Thoracic aorta (tissue), 2 donors: ENCODE results near the gene TMEM198. TPM values are rescaled to one million over a fixed set of nuclear protein-coding genes. Genes with fewer than 3 reads are reported as not detected.
A peak's percentile ranks its signal among the peaks of the same experiment; 100 is the strongest.

Experiments
- ATAC-seq: fragments of 150-250 bp; one replicate; pipeline ENCODE4 v1.8.0; 2017; ENCODE audit warnings: low read depth; ENCODE audit not compliant: insufficient number of reproducible peaks, low FRiP score
- DNase-seq: peaks from one replicate; pipeline ENCODE4 v3.0.0-alpha.2; 2020; ENCODE audit warnings: low spot score
- H3K27ac ChIP-seq, 2 donors: fragments of 200-600 bp; sonication (generic); 1 replicate in 1 of 2; 2 replicates in 1 of 2; pipeline ENCODE4 v1.5.1; 2016; ENCODE audit warnings: mild to moderate bottlenecking in 2 of 2, moderate library complexity in 2 of 2
- H3K27me3 ChIP-seq: fragments of 200-600 bp; sonication (generic); replicated peaks from 2 replicates; pipeline ENCODE4 v1.6.0; 2016; ENCODE audit warnings: mild to moderate bottlenecking; ENCODE audit not compliant: insufficient read depth
- H3K36me3 ChIP-seq: fragments of 200-600 bp; sonication (generic); one replicate; pipeline ENCODE4 v1.5.1; 2016
- H3K4me1 ChIP-seq, 2 donors: fragments of 200-600 bp; sonication (generic); 1 replicate in 1 of 2; 2 replicates in 1 of 2; pipeline versions ENCODE4 v1.5.1 to v1.6.0; 2016; ENCODE audit warnings: low read depth in 2 of 2, mild to moderate bottlenecking in 1 of 2; ENCODE audit not compliant: control insufficient read depth in 1 of 2
- H3K4me3 ChIP-seq: fragments of 200-600 bp; sonication (generic); 2 replicates; pipeline ENCODE4 v1.5.1; 2016; ENCODE audit warnings: mild to moderate bottlenecking
- H3K9me3 ChIP-seq: fragments of 200-600 bp; sonication (generic); 2 replicates; pipeline ENCODE4 v1.5.1; 2016
- total RNA-seq, 2 donors: library from RNA; depleted of rRNA; stranded (reverse); fragments of >200 nt; gene quantifications; one replicate each; pipeline versions ENCODE4 v1.1.0 to v1.2.3, GENCODE V29; 2016
- TF ChIP-seq, protein P1 (sequence below): fragments of 200-600 bp; sonication (generic); IDR thresholded peaks from one replicate; pipeline ENCODE4 v1.5.1; 2019; ENCODE audit warnings: antibody characterized with exemption

TMEM198 gene
- total RNA-seq, 2 donors from 2014 or later = 1.4 to 3.9 TPM

DNA sequence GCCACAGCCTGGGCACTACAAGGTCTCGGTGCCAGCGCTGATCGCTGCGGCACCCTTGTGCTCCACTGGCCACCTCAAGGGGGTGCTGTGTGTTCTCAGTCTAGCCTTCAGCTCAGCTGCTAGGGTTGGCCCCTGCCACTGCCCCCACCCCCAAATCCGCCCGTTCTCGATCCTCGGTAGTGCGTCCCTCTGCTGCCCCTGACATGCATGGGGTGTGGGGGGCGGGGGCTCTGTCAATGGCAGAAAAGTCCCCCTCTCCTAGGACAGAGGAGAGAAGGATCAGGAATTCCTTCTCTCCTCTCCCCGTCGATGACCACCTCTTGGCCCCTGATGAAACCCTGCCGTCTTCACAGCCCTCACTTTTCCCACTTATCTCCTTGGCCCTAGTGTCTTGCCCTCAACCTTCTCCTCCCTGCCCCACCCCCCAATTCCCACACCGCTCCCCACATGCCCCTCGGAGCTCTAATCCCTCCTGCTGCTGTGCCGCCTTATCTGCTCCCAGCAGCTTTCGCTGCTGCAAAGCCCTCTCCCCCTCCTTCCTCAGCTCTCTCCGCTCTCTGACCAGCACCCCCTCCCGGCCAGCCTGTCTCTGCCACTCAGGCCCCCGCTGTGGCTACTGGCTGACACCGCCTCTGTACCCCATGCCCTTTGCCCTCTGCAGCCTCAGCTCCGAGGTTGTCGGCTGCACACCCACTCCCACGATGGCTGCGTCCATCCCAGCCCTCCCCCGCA, 33.9 kb upstream of the TMEM198 start:
- DNase-seq (no peak), ATAC-seq (peak; percentile 31)
- Histone ChIP-seq H3K4me1 (peaks cover 16 to 41% of the 10 kb centered on the region in 2 donors), H3K27ac (no peak overlapping the region), H3K36me3 (peaks cover 13% of the 10 kb centered on the region), H3K4me3 (peak overlapping the region; percentile 60), H3K9me3 (no peaks in the 10 kb centered on the region), H3K27me3 (peaks cover 7% of the 10 kb centered on the region)
- TF ChIP-seq, protein P1, sequence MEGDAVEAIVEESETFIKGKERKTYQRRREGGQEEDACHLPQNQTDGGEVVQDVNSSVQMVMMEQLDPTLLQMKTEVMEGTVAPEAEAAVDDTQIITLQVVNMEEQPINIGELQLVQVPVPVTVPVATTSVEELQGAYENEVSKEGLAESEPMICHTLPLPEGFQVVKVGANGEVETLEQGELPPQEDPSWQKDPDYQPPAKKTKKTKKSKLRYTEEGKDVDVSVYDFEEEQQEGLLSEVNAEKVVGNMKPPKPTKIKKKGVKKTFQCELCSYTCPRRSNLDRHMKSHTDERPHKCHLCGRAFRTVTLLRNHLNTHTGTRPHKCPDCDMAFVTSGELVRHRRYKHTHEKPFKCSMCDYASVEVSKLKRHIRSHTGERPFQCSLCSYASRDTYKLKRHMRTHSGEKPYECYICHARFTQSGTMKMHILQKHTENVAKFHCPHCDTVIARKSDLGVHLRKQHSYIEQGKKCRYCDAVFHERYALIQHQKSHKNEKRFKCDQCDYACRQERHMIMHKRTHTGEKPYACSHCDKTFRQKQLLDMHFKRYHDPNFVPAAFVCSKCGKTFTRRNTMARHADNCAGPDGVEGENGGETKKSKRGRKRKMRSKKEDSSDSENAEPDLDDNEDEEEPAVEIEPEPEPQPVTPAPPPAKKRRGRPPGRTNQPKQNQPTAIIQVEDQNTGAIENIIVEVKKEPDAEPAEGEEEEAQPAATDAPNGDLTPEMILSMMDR = peak; percentile 70

DNA sequence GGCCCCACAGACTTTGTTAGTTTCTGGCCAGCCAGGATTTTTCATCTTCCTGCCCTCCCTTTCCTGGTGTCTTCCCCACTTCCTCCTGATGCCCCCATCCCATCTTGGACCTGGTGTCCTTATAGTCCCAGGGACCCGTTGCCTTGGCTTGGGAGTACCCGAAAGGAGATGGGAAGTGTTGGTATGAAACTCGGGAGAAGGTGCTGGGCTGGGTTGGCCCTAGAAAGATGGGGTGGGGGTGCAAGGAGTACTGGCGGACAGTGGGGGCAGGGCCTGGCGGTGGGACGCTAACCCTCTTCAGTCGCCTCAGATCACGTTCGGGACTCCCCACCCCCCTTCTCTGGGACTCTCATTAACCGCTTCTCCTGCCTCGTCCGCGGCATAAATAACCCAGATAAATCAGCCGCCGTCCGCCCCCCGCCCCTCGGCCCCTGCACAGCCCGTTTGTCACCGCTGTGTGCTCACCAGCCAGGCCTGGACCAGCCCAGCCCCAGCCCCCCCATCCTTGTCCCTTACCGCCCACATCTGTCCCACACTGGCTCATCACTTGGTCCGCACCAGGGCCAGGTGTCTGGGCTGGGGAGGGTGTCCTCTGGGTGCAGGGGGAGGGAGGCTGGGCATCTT, 33.2 kb upstream of the TMEM198 start:
- TF ChIP-seq, protein P1 = no peak
- Histone ChIP-seq H3K4me3 (peak overlapping the region; percentile 60), H3K36me3 (peaks cover 8% of the 10 kb centered on the region), H3K9me3 (no peaks in the 10 kb centered on the region), H3K27ac (no peak overlapping the region), H3K4me1 (peaks cover 16 to 41% of the 10 kb centered on the region in 2 donors), H3K27me3 (peaks cover 7% of the 10 kb centered on the region)
- DNase-seq = no peak
- ATAC-seq = no peak

DNA sequence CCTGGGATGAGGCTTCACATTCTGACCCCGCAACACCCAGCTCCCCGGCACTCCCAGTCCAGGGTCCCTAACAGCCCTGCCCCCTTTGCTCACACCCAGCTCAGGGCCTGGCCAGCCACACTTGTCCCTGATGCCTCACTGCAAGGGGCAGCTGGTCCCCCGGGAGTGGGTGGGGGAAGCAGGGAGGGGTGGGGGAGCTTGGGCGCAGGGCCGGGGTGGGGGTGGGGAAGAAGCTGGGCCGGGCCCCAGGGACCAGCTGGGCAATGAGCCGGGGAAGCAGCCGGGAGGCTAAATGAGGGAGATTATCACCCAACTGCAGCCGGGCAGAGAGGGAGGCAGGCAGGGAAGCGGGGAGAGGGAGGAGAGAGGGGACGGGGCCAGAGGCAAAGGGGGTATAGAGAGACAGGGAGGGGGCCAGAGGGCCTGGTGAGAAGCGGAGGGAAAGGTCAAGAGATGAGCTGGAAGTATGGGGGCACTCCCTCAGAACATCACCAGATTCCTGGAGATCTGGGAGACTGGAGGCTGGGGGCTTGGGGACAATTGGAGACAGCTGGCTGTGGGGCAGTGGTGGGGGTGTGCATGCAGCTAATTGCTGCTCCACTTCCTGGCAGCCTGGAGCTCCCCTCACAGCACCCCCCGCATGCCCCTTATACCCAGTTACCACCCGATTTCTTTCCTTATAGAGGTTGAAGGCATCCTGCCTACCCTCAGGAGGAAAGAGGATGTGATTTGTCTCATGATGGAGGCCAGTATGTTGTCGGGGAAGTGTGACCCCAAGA, 32.1 kb upstream of the TMEM198 start:
- DNase-seq (no peak), ATAC-seq (no peak)
- no peaks in the 10 kb centered on the region for H3K9me3 ChIP-seq
- TF ChIP-seq, protein P1 = no peak
- peaks cover 2% of the 10 kb centered on the region for H3K36me3 ChIP-seq
- H3K4me3 ChIP-seq = no peak overlapping the region
- no peak overlapping the region for H3K27ac ChIP-seq
- peaks cover 7% of the 10 kb centered on the region for H3K27me3 ChIP-seq
- H3K4me1 ChIP-seq = peaks cover 16 to 41% of the 10 kb centered on the region in 2 donors

DNA sequence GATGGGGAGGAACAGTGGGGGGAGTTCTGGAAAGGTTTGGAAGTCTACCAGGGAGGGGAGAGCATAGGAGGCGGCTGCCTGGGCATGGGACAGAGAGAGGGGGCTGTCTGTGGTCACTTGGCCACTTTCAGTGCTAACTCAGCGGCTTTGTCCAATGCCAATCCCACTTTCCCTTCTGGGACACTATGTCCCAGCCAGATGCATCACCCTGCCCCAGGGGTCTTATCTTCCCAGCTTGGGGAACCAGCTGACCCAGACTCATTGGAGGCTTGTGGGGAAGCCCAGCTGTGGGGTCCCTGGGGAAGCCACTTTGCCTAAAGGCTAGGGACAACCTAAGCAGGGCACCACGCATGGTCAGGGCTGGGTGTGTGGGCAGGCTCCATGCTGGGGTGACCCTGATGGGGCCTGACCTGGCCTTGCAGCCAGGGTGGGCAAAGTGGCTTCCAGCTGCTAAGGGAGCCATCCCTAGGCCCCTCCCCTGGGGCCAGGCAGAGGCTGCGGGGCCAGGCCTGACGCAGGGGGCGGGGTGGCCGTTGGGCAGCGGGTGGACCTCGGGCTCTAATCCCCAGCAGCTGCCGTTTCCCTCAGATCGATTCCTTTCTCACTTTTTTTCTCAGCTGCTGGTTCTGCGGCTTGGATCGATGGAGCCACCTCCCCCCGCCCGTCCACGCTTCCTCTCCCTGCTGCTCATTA, 31.2 kb upstream of the TMEM198 start:
- Histone ChIP-seq H3K4me3 (no peak overlapping the region), H3K36me3 (no peaks in the 10 kb centered on the region), H3K27ac (no peak overlapping the region), H3K9me3 (no peaks in the 10 kb centered on the region), H3K27me3 (peaks cover 7% of the 10 kb centered on the region), H3K4me1 (peaks cover 16 to 39% of the 10 kb centered on the region in 2 donors)
- no peak for ATAC-seq
- no peak for DNase-seq
- TF ChIP-seq, protein P1 = no peak
